Stimulated activated CD8-positive, alpha-beta memory T cell treated with anti-CD3 and anti-CD28 coated beads, Interleukin-15, amount 100 ng/mL, for 4 hours (primary cell): ENCODE results near the gene SOWAHA.
"Not testable (repeated sequence)": the region's sequence is repeated elsewhere in the genome, so short reads cannot be mapped to it uniquely, and the experiment has no call there.

Source experiments
- DNase-seq, 2 donors: peaks; one replicate each; pipeline ENCODE4 v3.0.0-alpha.2; 2020; ENCODE audit warnings: low read depth in 2 of 2

The SOWAHA gene

GRCh38 chr5:132777209-132778069, 35.7 kb upstream of the SOWAHA start, which contains the start of gene SEPTIN8:
Gene SEPTIN8 (minus strand): TSS chr5:132777239. CDS start chr5:132777137, 102 bp downstream.
- peak in 1 of 2 donors; percentile 11 for DNase-seq

- DNase-seq: no peak
These were observed 35.0 kb upstream of the SOWAHA start for GRCh38 chr5:132778129-132778528.

GRCh38 chr5:132778856-132779255, 34.2 kb upstream of the SOWAHA start:
- no peak for DNase-seq

GRCh38 chr5:132779961-132780360, 33.1 kb upstream of the SOWAHA start:
- DNase-seq: no peak

- no peak for DNase-seq
These were observed 32.5 kb upstream of the SOWAHA start for GRCh38 chr5:132780577-132780976.

GRCh38 chr5:132781029-132781428, 32.1 kb upstream of the SOWAHA start:
- DNase-seq: no peak

GRCh38 chr5:132782101-132782500, 31.0 kb upstream of the SOWAHA start:
- no peak for DNase-seq

- DNase-seq: no peak
These were observed 27.7 kb upstream of the SOWAHA start for GRCh38 chr5:132785365-132785764.

- no peak for DNase-seq
These were observed 27.2 kb upstream of the SOWAHA start for GRCh38 chr5:132785864-132786263.

- DNase-seq: no peak
These were observed 26.0 kb upstream of the SOWAHA start for GRCh38 chr5:132787076-132787475.

GRCh38 chr5:132788508-132788907, 24.6 kb upstream of the SOWAHA start:
- DNase-seq: no peak

- no peak for DNase-seq
These were observed 23.9 kb upstream of the SOWAHA start for GRCh38 chr5:132788990-132789886.

GRCh38 chr5:132790201-132790865, 22.8 kb upstream of the SOWAHA start:
- no peak for DNase-seq

GRCh38 chr5:132791026-132791425, 22.1 kb upstream of the SOWAHA start:
- no peak for DNase-seq

- no peak for DNase-seq
These were observed 15.5 kb upstream of the SOWAHA start for GRCh38 chr5:132797651-132798050.

GRCh38 chr5:132799392-132799791, 13.7 kb upstream of the SOWAHA start:
- DNase-seq: no peak

- DNase-seq: no peak
These were observed 12.6 kb upstream of the SOWAHA start for GRCh38 chr5:132800545-132800944.

GRCh38 chr5:132802044-132802684, 10.9 kb upstream of the SOWAHA start:
- no peak for DNase-seq

- DNase-seq: not testable (repeated sequence)
These were observed 10.4 kb upstream of the SOWAHA start for GRCh38 chr5:132802685-132803066.

- DNase-seq: not testable (repeated sequence)
These were observed 8.9 kb upstream of the SOWAHA start for GRCh38 chr5:132804219-132804618.

- not testable (repeated sequence) for DNase-seq
These were observed 7.2 kb upstream of the SOWAHA start for GRCh38 chr5:132805872-132806271.

GRCh38 chr5:132806804-132807162, 6.3 kb upstream of the SOWAHA start:
- not testable (repeated sequence) for DNase-seq
